WTC11 (cell line): ENCODE measurements around the gene C1orf35. TPM values are rescaled to one million over a fixed set of nuclear protein-coding genes. Genes with fewer than 3 reads are reported as not detected.

Source experiments
- ATAC-seq: fragments of 200-7000 bp; cut with Tn5 transposase; 2 replicates; pipeline ENCODE4 v1.10.0; 2021; ENCODE audit warnings: mild to moderate bottlenecking, moderate library complexity
- CTCF ChIA-PET: fragments of 300-600 bp; sonication (Branson Sonifier 250); formaldehyde crosslinking; loops from one replicate; lab custom pipeline; 2021; ENCODE audit warnings: antibody characterized with exemption; lab: Charles Lee
- POLR2A ChIA-PET: fragments of 350-600 bp; sonication (Branson Sonifier 250); formaldehyde crosslinking; loops from one replicate; lab custom pipeline; 2021; ENCODE audit warnings: antibody characterized with exemption; lab: Charles Lee
- DNase-seq: peaks from one replicate; pipeline ENCODE4 v3.0.0; 2021; ENCODE audit warnings: low spot score
- H3K27ac Mint-ChIP-seq: 2 replicates; pipeline ENCODE4 v1.8.0; 2021; ENCODE audit warnings: mixed read lengths
- H3K27me3 Mint-ChIP-seq: 2 replicates; pipeline ENCODE4 v1.8.0; 2021; ENCODE audit warnings: low read depth, mild to moderate bottlenecking, moderate library complexity, mixed read lengths
- H3K36me3 Mint-ChIP-seq: 2 replicates; pipeline ENCODE4 v1.8.0; 2021; ENCODE audit warnings: mixed read lengths
- H3K4me1 Mint-ChIP-seq: 2 replicates; pipeline ENCODE4 v1.8.0; 2022; ENCODE audit warnings: mixed read lengths
- H3K4me3 Mint-ChIP-seq: 2 replicates; pipeline ENCODE4 v1.8.0; 2021; ENCODE audit warnings: mild to moderate bottlenecking, moderate library complexity, mixed read lengths
- H3K9me3 Mint-ChIP-seq: 2 replicates; pipeline ENCODE4 v1.8.0; 2021; ENCODE audit warnings: mixed read lengths
- CREB1 ChIP-seq: sonication (generic); formaldehyde crosslinking; IDR thresholded peaks from 2 replicates; pipeline ENCODE4 v1.8.0; 2023; ENCODE audit warnings: mild to moderate bottlenecking, missing genetic modification reagents
- ELF4 ChIP-seq: sonication (generic); formaldehyde crosslinking; IDR thresholded peaks from 2 replicates; pipeline ENCODE4 v1.8.1; 2022; ENCODE audit warnings: low read depth, mild to moderate bottlenecking, moderate library complexity, missing genetic modification reagents
- ETV6 ChIP-seq: sonication (generic); formaldehyde crosslinking; IDR thresholded peaks from 2 replicates; pipeline ENCODE4 v1.8.1; 2022; ENCODE audit warnings: mild to moderate bottlenecking, missing genetic modification reagents
- IRF2 ChIP-seq: sonication (generic); formaldehyde crosslinking; IDR thresholded peaks from 2 replicates; pipeline ENCODE4 v1.8.0; 2022; ENCODE audit warnings: low read depth, missing genetic modification reagents, borderline replicate concordance
- JAZF1 ChIP-seq: fragments of 250-450 bp; sonication (Bioruptor Pico); IDR thresholded peaks from 2 replicates; pipeline ENCODE4 v1.9.0; 2021; ENCODE audit warnings: moderate library complexity, mild to moderate bottlenecking, inconsistent platforms
- JUN ChIP-seq: sonication (generic); formaldehyde crosslinking; IDR thresholded peaks from 2 replicates; pipeline ENCODE4 v1.8.0; 2023; ENCODE audit warnings: mild to moderate bottlenecking, missing genetic modification reagents
- NFYB ChIP-seq: sonication (generic); formaldehyde crosslinking; conservative IDR thresholded peaks from 2 replicates; pipeline ENCODE4 v1.8.0; 2022; ENCODE audit warnings: low read depth, missing genetic modification reagents
- NR2C2 ChIP-seq: sonication (generic); formaldehyde crosslinking; IDR thresholded peaks from 2 replicates; pipeline ENCODE4 v1.8.0; 2022; ENCODE audit warnings: mild to moderate bottlenecking, missing genetic modification reagents
- ZBTB21 ChIP-seq: sonication (generic); formaldehyde crosslinking; IDR thresholded peaks from 2 replicates; pipeline ENCODE4 v1.8.1; 2023; ENCODE audit warnings: mild to moderate bottlenecking, missing genetic modification reagents, borderline replicate concordance
- ZNF396 ChIP-seq: fragments of 250-450 bp; sonication (Bioruptor Pico); IDR thresholded peaks from 2 replicates; pipeline ENCODE4 v1.8.0; 2021; ENCODE audit warnings: mild to moderate bottlenecking, moderate library complexity, borderline replicate concordance
- total RNA-seq: library from RNA; stranded (reverse); gene quantifications from 3 replicates; pipeline ENCODE4 v1.2.3, GENCODE V29; 2021
- TF ChIP-seq, protein P1 (sequence below): fragments of 250-450 bp; sonication (Bioruptor Pico); IDR thresholded peaks from 2 replicates; pipeline ENCODE4 v1.9.0; 2021; ENCODE audit warnings: mild to moderate bottlenecking
- TF ChIP-seq, protein P2 (sequence below): sonication (generic); formaldehyde crosslinking; IDR thresholded peaks from 2 replicates; pipeline ENCODE4 v1.8.1; 2023; ENCODE audit warnings: mild to moderate bottlenecking, missing genetic modification reagents
- TF ChIP-seq, protein P3 (sequence below): sonication (generic); formaldehyde crosslinking; IDR thresholded peaks from 2 replicates; pipeline ENCODE4 v1.8.1; 2023; ENCODE audit warnings: mild to moderate bottlenecking, missing genetic modification reagents, moderate library complexity
- TF ChIP-seq, protein P4 (sequence below): sonication (generic); formaldehyde crosslinking; IDR thresholded peaks from 2 replicates; pipeline ENCODE4 v1.8.0; 2022; ENCODE audit warnings: missing genetic modification reagents
- TF ChIP-seq, protein P5 (sequence below): fragments of 250-450 bp; sonication (Bioruptor Pico); IDR thresholded peaks from 2 replicates; pipeline ENCODE4 v2.1.2; 2022; ENCODE audit warnings: mild to moderate bottlenecking, moderate library complexity
- TF ChIP-seq, protein P6 (sequence below): fragments of 200-600 bp; IDR thresholded peaks from 2 replicates; pipeline ENCODE4 v1.8.0; 2022; ENCODE audit warnings: antibody characterized with exemption
- TF ChIP-seq, protein P7 (sequence below): sonication (generic); formaldehyde crosslinking; conservative IDR thresholded peaks from 2 replicates; pipeline ENCODE4 v1.8.1; 2023; ENCODE audit warnings: mild to moderate bottlenecking, low read depth, missing genetic modification reagents, moderate library complexity

C1orf35 gene
- total RNA-seq, 1 experiment from 2014 or later = 33.8 TPM

DNA sequence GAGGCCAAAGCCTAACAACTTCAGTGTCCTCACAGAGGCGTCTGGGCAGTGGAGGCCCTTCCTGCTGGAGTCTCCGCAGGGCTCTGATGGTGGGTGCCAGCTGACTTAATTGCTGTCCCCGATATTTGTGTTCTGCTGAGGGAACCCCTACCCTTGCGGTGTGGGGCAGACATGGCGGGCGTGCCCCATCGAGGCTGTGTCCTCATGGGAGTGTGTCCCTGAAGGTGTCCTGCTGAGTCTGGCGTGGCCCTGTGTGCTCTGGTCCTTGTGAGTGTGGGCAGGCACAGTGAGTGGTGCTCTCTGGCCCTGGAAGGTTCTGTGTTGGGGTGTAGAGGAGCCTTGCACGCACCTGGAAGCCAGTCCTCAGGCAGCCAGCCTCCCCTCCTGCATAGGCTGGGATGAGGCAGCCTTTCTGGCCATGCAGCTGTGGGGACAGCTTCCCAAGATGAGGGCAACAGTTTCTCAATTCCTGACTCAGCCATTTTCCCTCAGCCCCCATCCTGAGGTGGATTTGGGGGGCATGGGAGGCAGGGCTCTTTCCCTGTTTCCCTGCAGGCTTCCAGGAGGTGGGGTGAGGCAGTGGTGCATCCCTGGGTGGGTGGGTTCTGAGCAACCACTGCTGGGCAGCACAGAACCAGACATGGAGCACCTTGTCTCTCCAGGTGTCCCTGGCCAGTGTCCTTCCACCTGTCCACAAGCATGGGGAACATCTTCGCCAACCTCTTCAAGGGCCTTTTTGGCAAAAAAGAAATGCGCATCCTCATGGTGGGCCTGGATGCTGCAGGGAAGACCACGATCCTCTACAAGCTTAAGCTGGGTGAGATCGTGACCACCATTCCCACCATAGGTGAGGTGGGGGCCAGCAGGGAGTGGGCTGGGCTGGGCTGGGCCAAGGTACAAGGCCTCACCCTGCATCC, 6.5 kb downstream of the C1orf35 start (continued):
- TF ChIP-seq, protein P1, sequence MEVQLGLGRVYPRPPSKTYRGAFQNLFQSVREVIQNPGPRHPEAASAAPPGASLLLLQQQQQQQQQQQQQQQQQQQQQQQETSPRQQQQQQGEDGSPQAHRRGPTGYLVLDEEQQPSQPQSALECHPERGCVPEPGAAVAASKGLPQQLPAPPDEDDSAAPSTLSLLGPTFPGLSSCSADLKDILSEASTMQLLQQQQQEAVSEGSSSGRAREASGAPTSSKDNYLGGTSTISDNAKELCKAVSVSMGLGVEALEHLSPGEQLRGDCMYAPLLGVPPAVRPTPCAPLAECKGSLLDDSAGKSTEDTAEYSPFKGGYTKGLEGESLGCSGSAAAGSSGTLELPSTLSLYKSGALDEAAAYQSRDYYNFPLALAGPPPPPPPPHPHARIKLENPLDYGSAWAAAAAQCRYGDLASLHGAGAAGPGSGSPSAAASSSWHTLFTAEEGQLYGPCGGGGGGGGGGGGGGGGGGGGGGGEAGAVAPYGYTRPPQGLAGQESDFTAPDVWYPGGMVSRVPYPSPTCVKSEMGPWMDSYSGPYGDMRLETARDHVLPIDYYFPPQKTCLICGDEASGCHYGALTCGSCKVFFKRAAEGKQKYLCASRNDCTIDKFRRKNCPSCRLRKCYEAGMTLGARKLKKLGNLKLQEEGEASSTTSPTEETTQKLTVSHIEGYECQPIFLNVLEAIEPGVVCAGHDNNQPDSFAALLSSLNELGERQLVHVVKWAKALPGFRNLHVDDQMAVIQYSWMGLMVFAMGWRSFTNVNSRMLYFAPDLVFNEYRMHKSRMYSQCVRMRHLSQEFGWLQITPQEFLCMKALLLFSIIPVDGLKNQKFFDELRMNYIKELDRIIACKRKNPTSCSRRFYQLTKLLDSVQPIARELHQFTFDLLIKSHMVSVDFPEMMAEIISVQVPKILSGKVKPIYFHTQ (CRISPR knock-in tag) = no peak
- TF ChIP-seq, protein P2, sequence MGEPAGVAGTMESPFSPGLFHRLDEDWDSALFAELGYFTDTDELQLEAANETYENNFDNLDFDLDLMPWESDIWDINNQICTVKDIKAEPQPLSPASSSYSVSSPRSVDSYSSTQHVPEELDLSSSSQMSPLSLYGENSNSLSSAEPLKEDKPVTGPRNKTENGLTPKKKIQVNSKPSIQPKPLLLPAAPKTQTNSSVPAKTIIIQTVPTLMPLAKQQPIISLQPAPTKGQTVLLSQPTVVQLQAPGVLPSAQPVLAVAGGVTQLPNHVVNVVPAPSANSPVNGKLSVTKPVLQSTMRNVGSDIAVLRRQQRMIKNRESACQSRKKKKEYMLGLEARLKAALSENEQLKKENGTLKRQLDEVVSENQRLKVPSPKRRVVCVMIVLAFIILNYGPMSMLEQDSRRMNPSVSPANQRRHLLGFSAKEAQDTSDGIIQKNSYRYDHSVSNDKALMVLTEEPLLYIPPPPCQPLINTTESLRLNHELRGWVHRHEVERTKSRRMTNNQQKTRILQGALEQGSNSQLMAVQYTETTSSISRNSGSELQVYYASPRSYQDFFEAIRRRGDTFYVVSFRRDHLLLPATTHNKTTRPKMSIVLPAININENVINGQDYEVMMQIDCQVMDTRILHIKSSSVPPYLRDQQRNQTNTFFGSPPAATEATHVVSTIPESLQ (CRISPR knock-in tag) = no peak
- TF ChIP-seq ZNF396 (CRISPR knock-in tag) = no peak
- TF ChIP-seq, protein P3, sequence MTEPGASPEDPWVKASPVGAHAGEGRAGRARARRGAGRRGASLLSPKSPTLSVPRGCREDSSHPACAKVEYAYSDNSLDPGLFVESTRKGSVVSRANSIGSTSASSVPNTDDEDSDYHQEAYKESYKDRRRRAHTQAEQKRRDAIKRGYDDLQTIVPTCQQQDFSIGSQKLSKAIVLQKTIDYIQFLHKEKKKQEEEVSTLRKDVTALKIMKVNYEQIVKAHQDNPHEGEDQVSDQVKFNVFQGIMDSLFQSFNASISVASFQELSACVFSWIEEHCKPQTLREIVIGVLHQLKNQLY = no peak

DNA sequence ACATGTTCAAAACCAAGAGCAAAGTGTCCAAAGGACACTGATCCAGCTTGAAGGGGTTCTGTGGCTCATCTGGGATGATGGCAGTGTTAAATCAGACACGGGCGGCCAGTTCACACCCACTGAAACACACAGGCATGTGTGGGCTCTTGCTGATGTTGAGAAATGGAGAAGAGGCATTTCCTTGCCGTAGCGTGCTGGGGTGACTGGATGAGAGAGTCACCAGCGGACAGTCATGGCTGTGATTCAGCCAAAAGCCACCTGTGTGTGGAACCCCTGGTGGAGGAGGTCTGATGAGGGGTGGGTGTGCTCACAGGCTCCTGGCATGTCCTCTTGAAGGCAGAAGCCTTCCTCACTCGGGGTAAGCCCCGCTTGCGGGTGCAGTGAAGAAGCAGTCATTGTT, 7.2 kb downstream of the C1orf35 start:
- CTCF ChIA-PET = no interaction called here
- TF ChIP-seq JAZF1 = no peak
- TF ChIP-seq, all 79 proteins: peak for 0
- DNase-seq (no peak), ATAC-seq (no peak)
- H3K9me3 Mint-ChIP-seq = peaks cover 11% of the 10 kb centered on the region
- H3K27me3 Mint-ChIP-seq = no peaks in the 10 kb centered on the region
- H3K36me3 Mint-ChIP-seq = peaks cover 55% of the 10 kb centered on the region
- peaks cover 4% of the 10 kb centered on the region for H3K4me1 Mint-ChIP-seq
- no peak overlapping the region for H3K4me3 Mint-ChIP-seq
- POLR2A ChIA-PET = no interaction called here
- peak overlapping the region; percentile 91 for H3K27ac Mint-ChIP-seq

DNA sequence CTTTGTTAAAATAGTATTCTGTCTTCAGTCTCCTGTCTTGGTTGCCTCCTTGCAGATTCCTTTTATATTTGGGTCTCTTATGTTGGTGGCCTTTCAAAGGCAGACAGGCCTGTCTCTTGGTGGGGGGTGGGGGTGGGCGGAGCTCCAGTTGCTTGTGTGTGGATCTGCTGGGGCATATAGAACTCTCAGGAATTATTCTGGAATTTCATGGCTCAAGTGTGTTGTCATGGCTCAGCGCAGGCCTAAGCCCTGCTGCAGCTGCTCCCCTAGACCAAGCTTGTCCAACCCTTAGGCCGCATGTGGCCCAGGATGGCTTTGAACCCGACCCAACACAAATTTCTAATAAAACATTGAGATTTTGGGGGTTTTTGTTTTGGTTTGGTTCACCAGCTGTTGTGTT, 8.0 kb downstream of the C1orf35 start:
- H3K4me3 Mint-ChIP-seq = no peak overlapping the region
- H3K36me3 Mint-ChIP-seq = peaks cover 55% of the 10 kb centered on the region
- H3K27ac Mint-ChIP-seq = no peak overlapping the region
- ChIA-PET CTCF (no interaction called here), POLR2A (no interaction called here)
- ATAC-seq = no peak
- H3K4me1 Mint-ChIP-seq = peaks cover 4% of the 10 kb centered on the region
- no peak for DNase-seq
- no peaks in the 10 kb centered on the region for H3K27me3 Mint-ChIP-seq
- peaks cover 11% of the 10 kb centered on the region for H3K9me3 Mint-ChIP-seq
- TF ChIP-seq, protein P4, sequence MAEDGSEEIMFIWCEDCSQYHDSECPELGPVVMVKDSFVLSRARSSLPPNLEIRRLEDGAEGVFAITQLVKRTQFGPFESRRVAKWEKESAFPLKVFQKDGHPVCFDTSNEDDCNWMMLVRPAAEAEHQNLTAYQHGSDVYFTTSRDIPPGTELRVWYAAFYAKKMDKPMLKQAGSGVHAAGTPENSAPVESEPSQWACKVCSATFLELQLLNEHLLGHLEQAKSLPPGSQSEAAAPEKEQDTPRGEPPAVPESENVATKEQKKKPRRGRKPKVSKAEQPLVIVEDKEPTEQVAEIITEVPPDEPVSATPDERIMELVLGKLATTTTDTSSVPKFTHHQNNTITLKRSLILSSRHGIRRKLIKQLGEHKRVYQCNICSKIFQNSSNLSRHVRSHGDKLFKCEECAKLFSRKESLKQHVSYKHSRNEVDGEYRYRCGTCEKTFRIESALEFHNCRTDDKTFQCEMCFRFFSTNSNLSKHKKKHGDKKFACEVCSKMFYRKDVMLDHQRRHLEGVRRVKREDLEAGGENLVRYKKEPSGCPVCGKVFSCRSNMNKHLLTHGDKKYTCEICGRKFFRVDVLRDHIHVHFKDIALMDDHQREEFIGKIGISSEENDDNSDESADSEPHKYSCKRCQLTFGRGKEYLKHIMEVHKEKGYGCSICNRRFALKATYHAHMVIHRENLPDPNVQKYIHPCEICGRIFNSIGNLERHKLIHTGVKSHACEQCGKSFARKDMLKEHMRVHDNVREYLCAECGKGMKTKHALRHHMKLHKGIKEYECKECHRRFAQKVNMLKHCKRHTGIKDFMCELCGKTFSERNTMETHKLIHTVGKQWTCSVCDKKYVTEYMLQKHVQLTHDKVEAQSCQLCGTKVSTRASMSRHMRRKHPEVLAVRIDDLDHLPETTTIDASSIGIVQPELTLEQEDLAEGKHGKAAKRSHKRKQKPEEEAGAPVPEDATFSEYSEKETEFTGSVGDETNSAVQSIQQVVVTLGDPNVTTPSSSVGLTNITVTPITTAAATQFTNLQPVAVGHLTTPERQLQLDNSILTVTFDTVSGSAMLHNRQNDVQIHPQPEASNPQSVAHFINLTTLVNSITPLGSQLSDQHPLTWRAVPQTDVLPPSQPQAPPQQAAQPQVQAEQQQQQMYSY (CRISPR knock-in tag) = no peak
- TF ChIP-seq ZBTB21 (no peak), NR2C2 (CRISPR knock-in tag) (no peak), ETV6 (CRISPR knock-in tag) (no peak), ELF4 (no peak), NFYB (CRISPR knock-in tag) (no peak), JUN (CRISPR knock-in tag) (no peak), IRF2 (CRISPR knock-in tag) (no peak), CREB1 (no peak)
- TF ChIP-seq, protein P5, sequence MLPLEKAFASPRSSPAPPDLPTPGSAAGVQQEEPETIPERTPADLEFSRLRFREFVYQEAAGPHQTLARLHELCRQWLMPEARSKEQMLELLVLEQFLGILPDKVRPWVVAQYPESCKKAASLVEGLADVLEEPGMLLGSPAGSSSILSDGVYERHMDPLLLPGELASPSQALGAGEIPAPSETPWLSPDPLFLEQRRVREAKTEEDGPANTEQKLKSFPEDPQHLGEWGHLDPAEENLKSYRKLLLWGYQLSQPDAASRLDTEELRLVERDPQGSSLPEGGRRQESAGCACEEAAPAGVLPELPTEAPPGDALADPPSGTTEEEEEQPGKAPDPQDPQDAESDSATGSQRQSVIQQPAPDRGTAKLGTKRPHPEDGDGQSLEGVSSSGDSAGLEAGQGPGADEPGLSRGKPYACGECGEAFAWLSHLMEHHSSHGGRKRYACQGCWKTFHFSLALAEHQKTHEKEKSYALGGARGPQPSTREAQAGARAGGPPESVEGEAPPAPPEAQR = no peak
- TF ChIP-seq, protein P6, sequence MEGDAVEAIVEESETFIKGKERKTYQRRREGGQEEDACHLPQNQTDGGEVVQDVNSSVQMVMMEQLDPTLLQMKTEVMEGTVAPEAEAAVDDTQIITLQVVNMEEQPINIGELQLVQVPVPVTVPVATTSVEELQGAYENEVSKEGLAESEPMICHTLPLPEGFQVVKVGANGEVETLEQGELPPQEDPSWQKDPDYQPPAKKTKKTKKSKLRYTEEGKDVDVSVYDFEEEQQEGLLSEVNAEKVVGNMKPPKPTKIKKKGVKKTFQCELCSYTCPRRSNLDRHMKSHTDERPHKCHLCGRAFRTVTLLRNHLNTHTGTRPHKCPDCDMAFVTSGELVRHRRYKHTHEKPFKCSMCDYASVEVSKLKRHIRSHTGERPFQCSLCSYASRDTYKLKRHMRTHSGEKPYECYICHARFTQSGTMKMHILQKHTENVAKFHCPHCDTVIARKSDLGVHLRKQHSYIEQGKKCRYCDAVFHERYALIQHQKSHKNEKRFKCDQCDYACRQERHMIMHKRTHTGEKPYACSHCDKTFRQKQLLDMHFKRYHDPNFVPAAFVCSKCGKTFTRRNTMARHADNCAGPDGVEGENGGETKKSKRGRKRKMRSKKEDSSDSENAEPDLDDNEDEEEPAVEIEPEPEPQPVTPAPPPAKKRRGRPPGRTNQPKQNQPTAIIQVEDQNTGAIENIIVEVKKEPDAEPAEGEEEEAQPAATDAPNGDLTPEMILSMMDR = no peak
- TF ChIP-seq, protein P7, sequence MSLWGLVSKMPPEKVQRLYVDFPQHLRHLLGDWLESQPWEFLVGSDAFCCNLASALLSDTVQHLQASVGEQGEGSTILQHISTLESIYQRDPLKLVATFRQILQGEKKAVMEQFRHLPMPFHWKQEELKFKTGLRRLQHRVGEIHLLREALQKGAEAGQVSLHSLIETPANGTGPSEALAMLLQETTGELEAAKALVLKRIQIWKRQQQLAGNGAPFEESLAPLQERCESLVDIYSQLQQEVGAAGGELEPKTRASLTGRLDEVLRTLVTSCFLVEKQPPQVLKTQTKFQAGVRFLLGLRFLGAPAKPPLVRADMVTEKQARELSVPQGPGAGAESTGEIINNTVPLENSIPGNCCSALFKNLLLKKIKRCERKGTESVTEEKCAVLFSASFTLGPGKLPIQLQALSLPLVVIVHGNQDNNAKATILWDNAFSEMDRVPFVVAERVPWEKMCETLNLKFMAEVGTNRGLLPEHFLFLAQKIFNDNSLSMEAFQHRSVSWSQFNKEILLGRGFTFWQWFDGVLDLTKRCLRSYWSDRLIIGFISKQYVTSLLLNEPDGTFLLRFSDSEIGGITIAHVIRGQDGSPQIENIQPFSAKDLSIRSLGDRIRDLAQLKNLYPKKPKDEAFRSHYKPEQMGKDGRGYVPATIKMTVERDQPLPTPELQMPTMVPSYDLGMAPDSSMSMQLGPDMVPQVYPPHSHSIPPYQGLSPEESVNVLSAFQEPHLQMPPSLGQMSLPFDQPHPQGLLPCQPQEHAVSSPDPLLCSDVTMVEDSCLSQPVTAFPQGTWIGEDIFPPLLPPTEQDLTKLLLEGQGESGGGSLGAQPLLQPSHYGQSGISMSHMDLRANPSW (CRISPR knock-in tag) = no peak
